PFSK-1 (cell line): ENCODE data around the gene SLC29A2.

Experiments
- FOXP2 ChIP-seq: optimal IDR thresholded peaks from 2 replicates; pipeline ENCODE3; 2011; ENCODE audit warnings: borderline replicate concordance, control low read depth, inconsistent platforms; ENCODE audit not compliant: insufficient read depth; ENCODE audit errors: extremely low read length, extremely low read depth
- POLR2AphosphoS5 ChIP-seq: IDR thresholded peaks from 2 replicates; pipeline ENCODE4 v1.6.1; 2012; ENCODE audit warnings: low read depth, mild to moderate bottlenecking, control low read depth, low read length, moderate library complexity
- SIN3A ChIP-seq: IDR thresholded peaks from 2 replicates; pipeline ENCODE4 v1.6.1; 2012; ENCODE audit warnings: mild to moderate bottlenecking, low read length, moderate library complexity, borderline replicate concordance; ENCODE audit not compliant: insufficient read depth
- TAF1 ChIP-seq: IDR thresholded peaks from 2 replicates; pipeline ENCODE4 v1.6.1; 2012; ENCODE audit warnings: low read length, control low read depth, borderline replicate concordance; ENCODE audit not compliant: insufficient read depth
- TF ChIP-seq, protein P1 (sequence below), 2 experiments: IDR thresholded peaks; 2 replicates each; pipeline versions ENCODE4 v1.6.1 to v1.8.0; 2011 to 2012; ENCODE audit warnings: low read depth in 2 of 2, low read length in 2 of 2, control low read depth in 1 of 2, inconsistent platforms in 1 of 2, mild to moderate bottlenecking in 1 of 2, moderate library complexity in 1 of 2; ENCODE audit not compliant: insufficient read depth in 1 of 2

DNA sequence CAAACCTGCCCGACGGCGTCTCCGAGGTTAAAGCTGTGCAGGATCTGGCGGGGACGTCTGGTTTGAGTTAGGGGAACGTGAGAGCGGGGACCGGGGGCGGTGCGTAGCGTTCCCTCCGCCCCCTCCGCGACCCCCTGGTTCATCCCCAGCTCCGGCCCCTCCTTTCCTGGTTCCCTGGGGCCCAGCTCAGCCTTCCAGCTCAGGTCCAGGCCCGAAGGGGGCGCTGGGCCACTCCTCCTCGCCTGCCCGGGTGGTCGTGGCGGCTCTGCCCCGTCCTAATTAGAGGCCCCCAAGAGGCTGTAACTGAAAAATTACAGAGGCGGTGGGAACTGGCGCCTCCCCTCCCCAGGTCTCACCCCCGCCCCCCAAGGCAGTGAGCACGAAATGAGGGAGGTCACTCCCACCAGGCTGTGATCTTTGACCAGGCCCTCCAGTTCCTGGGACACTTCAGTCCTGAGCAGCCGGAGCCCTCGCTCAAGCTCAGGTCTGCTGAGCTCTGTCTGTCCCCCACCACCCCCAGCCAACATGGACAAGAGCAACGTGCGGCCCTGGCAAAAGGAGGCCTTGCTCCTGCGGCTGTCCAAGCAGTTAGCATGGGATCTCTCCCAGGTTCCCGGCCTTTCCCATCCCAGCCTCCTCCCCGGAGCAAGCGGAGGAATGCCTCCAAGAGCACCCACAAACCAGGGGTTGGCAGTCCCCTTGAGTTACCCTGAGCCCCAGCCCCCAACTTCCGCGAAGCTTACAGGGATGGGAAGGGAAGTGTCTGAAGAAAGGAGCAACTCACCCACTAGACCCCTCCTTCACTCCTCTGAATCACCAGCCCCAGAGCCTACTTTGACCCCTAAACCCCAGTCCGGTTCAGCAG is 58.0 kb downstream of the SLC29A2 start:
- TF ChIP-seq, protein P1, sequence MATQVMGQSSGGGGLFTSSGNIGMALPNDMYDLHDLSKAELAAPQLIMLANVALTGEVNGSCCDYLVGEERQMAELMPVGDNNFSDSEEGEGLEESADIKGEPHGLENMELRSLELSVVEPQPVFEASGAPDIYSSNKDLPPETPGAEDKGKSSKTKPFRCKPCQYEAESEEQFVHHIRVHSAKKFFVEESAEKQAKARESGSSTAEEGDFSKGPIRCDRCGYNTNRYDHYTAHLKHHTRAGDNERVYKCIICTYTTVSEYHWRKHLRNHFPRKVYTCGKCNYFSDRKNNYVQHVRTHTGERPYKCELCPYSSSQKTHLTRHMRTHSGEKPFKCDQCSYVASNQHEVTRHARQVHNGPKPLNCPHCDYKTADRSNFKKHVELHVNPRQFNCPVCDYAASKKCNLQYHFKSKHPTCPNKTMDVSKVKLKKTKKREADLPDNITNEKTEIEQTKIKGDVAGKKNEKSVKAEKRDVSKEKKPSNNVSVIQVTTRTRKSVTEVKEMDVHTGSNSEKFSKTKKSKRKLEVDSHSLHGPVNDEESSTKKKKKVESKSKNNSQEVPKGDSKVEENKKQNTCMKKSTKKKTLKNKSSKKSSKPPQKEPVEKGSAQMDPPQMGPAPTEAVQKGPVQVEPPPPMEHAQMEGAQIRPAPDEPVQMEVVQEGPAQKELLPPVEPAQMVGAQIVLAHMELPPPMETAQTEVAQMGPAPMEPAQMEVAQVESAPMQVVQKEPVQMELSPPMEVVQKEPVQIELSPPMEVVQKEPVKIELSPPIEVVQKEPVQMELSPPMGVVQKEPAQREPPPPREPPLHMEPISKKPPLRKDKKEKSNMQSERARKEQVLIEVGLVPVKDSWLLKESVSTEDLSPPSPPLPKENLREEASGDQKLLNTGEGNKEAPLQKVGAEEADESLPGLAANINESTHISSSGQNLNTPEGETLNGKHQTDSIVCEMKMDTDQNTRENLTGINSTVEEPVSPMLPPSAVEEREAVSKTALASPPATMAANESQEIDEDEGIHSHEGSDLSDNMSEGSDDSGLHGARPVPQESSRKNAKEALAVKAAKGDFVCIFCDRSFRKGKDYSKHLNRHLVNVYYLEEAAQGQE (IDR thresholded peaks at IDR 0.05; ENCODE audit: insufficient read depth in 1 of 2, low read depth in 2 of 2, low read length in 2 of 2), result no peak
- TF ChIP-seq POLR2AphosphoS5, result no peak
- TF ChIP-seq TAF1, result no peak
- no peak for TF ChIP-seq FOXP2
- no peak for TF ChIP-seq SIN3A
